GM12892 (cell line): ENCODE results near the gene BRD8.

Experiments
- DNase-seq: peaks from one replicate; pipeline ENCODE4 v3.0.0; 2011; ENCODE audit not compliant: insufficient read length
- FAIRE-seq: peaks from 2 replicates; lab custom pipeline; 2011; peaks lifted over from hg19 to GRCh38; lab: Jason Lieb, UNC
- POLR2A ChIP-seq: IDR thresholded peaks from 2 replicates; pipeline ENCODE4 v1.6.1; 2011; ENCODE audit warnings: low read depth, low read length, control low read depth
- POLR2AphosphoS5 ChIP-seq: IDR thresholded peaks from 2 replicates; pipeline ENCODE4 v1.6.1; 2011; ENCODE audit warnings: low read depth, low read length, control low read depth
- TAF1 ChIP-seq: IDR thresholded peaks from 2 replicates; pipeline ENCODE4 v1.6.1; 2011; ENCODE audit warnings: low read depth, mild to moderate bottlenecking, control low read depth, low read length, borderline replicate concordance

The BRD8 gene

DNA sequence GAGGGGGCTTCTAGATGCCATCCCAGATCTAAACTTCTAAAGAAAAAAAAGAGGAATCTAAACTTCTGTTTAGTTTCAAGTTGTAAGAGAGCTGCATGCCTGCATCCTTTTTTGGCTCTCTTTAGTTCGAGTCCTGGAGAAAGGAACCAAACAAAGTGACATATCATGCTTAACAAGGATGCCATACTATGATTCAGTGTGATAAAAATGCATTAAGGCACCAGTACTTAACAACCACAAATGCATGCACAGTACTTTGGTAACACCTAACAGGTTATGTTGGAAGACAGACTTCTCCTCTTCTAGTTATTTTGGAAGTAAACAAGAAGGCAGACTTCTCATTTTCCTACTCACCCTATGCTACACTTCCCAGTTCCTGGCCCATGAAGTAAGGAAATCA is 66.5 kb downstream of the BRD8 start:
- no peak for DNase-seq
- TF ChIP-seq POLR2A = no peak
- TF ChIP-seq TAF1 = no peak
- no peak for TF ChIP-seq POLR2AphosphoS5
- FAIRE-seq = no peak

DNA sequence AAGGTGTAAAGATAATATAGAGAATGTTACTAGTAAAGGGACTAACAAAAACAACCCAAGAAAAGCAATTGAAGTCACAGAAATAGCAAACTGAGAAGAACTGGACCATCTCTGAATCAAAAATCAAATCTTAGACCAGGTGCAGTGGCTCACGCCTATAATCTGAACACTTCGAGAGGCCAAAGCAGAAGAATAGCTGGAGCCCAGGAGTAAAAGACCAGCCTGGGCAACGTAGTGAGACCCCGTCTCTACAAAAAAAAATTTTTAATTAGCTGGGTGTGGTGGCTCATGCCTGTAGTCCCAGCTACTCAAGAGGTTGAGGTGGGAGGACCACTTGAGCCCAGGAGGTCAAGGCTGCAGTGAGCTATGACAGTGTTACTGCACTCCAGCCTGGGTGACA is 67.2 kb downstream of the BRD8 start:
- no peak for FAIRE-seq
- DNase-seq = no peak
- TF ChIP-seq TAF1 (no peak), POLR2A (no peak), POLR2AphosphoS5 (no peak)

DNA sequence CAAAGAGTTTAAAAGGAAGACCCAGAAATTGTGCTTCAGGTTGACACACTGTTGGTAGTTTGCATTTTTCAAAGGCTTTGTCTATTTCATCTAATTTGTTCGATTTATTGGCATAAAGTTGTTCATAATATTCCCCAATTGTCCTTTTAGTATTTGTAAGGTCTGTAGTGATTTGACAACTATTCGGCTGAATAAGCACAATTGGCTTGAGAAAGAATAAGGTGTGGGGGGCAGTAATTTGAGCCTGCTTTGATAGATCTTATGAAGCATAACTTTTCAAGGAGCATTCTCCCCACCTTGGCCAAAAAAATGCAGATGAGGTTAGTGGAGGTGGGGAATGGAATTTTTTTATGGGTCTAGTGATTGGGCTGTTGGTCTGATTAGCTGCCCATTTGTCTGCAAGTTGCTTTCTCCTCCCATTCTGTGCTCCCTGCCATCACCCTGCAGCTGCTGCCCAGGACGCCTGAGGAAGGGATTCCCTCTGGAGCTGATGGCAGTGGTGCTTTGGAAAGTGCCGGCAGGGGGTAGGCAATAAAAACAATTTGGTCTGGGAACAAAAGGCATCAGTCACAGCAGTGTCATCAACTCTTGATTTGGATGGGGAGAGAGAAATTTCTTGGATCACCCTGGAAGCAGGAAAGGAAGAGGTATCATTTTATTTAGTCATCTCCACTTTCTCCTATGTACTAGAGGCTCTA is 68.0 kb downstream of the BRD8 start:
- FAIRE-seq (no peak), DNase-seq (no peak)
- no peak for TF ChIP-seq POLR2A
- no peak for TF ChIP-seq TAF1
- no peak for TF ChIP-seq POLR2AphosphoS5

DNA sequence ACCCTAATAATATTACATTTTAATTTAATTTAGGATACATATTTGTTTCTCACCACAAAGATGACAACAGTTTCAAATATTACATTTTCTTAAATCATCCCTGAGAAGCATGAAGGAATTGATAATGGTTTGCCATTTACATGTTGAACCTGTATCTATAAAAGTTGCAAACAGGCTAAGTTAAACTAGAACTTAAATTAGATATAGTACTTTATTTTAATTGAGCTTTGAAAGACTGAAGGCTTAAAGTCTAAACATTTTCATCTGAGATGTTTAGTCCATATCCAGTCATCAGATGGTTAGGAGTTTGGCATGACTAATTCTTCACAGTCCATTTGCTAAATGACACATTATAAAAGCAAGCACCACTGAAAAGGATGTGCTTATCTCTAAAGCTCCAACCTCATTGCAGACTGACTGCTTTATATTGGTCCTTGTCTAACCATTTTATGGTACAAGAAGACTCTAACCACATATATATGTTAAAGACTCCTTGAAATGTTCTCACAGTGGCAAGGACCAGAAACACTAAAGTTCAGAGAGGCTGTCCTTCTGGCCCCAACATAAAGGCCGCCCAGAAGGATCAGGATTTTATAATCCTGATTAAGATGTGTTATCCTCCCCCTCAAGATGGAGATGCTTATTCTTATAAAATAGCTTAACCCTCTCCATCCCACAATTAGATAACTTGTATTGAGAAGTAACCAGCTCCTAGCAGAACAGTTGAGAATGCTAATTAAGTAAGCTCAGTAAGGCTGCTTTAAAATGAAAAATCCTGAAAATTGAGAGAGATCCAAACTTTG is 68.8 kb downstream of the BRD8 start:
- no peak for FAIRE-seq
- TF ChIP-seq TAF1 (no peak), POLR2A (no peak), POLR2AphosphoS5 (no peak)
- no peak for DNase-seq

DNA sequence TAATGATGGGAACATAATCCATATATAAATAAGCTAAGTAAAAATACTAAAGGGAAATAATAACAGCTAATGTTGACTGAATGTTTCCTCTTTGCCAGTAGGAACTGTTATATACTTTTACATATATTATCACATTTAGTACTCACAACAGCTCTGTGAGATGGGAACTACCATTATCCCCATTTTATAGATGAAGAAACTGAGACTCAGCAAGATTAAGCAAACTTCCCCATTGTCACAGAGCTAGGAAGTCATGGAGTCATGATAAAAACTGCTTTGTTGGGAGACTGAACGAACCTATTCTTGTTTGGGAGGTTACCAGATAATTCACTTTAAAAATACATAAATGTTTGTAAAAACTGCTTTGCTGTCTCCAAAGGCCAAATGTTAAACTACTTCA is 71.2 kb downstream of the BRD8 start:
- DNase-seq = no peak
- no peak for FAIRE-seq
- TF ChIP-seq TAF1 = no peak
- TF ChIP-seq POLR2A = no peak
- no peak for TF ChIP-seq POLR2AphosphoS5

DNA sequence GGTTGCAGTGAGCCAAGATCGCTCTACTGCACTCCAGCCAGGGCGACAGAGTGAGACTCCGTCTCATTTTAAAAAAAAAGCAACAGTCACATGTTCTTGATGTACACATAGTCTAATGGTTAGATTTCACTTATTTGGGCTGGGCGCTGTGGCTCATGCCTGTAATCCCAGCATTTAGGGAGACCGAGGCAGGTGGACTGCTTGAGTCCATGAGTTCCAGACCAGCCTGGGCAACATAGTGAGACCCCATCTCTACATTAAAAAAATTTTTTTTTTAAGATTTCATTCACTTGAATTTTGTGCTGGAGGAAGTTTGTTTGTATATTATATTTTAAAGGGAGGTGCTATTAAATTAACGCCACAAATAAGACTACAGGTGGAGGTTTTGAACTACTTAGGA is 72.7 kb downstream of the BRD8 start:
- TF ChIP-seq TAF1 (no peak), POLR2A (no peak), POLR2AphosphoS5 (no peak)
- DNase-seq (no peak), FAIRE-seq (no peak)

DNA sequence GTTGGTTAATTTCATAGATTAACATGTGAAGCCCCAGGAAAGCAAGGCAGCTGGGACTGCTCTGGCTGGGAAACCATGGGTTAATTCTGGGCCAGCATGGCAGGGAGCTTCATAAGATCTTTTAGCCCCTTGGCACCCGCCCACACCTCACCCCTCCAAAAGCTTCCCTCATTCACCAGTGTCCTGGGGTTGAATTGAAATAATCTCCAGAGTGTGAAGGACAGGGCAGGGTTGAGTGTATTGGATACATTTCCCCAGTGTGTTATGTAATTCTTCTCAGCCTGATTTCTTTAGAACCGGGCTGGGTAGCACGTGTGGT is 75.2 kb downstream of the BRD8 start:
- FAIRE-seq (no peak), DNase-seq (no peak)
- TF ChIP-seq POLR2A (no peak), POLR2AphosphoS5 (no peak), TAF1 (no peak)

DNA sequence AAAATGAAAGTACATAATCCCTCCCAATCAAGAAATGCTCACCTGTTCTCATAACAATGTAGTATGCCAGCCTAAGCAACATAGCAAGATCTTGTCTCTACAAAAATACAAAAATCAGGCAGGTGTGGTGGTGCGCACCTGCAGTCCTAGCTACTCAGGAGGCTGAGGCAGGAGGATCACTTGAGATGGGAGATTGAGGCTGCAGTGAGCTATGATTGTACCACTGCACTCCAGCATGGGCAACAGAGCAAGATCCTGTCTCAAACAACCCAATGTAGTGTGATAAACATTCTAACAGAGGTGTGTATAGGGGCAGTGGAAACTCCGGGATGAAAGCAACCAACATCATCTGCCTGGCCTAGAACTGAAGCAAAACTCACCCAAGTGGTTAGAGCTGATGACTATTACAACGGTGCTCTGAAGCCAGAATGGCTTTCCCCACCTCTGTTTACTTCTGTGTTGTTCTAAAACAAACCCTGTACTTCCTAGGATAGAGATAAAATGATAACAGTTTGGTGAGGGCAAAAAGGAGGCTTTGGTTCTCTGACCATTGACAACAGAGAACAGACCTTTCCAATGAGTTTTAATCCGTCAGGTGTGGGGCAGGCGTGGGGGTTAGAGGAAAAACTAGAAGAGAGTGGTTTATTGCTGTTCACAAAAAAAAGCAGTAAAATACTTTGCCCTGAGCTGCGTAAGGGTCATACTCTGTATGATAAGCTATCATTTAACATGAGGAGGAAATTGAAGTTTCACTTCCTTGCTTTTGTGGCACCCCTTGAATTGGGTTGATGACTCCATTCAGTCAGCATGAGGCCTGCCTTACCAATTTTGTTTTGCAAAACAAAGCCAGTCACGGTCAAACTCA is 75.7 kb downstream of the BRD8 start:
- no peak for FAIRE-seq
- no peak for TF ChIP-seq POLR2AphosphoS5
- no peak for TF ChIP-seq POLR2A
- no peak for DNase-seq

DNA sequence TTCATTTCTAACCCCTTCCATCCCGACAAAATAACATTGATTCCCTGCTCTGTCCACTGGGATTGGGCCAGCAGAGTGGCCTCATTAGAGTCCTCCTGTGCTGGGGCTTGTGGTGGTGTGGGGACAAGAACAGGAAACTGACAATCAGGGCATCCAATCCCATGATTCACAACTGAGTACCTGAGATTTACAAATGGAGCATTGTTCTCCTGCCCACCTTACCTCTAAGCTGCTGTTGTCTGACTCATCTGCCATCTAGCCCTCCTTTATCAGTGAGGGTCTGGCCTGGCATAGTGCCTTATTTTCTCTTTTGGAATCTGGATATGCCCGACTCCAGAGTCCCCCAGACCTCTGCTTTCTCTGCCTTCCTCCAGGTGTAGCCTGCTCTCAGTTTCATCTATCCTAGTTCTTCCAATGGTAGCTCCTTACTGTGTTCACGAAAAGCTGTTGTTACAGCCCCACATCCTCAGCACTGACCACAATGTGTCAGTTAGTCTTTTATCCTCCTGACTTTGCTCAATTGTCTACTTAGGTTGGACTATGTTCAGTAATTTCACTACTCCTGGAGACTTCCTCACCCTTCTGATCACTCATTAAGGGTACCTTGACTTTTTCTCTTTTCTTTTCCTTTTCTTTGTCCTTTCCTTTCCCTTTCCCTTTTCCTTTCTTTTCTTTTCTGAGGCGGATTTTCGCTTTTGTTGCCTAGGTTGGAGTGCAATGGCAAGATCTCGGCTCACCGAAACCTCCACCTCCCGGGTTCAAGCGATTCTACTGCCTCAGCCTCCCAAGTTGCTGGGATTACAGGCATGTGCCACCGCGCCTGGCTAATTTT is 81.2 kb downstream of the BRD8 start:
- TF ChIP-seq POLR2AphosphoS5 = no peak
- no peak for TF ChIP-seq TAF1
- TF ChIP-seq POLR2A = no peak
- no peak for DNase-seq
- FAIRE-seq = no peak

DNA sequence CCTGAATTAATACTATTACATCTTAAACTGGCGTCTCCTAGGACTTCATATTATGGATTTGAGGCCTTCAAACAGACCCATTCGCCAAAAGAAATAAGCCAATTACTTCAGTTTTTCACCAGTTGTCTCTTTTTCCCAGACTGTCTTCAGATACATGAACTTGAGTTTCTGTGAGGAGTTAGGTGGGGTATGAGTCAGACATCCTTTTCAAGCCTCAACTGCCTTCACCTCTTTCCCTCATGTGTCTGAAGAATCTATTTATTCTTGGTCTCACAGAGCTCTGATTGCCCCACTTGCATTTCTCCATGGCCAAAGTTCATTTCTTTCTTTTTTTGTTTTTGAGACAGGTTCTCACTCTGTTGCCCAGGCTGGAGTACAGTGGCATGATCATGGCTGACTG is 82.1 kb downstream of the BRD8 start:
- TF ChIP-seq TAF1 (no peak), POLR2AphosphoS5 (no peak), POLR2A (no peak)
- DNase-seq (no peak), FAIRE-seq (no peak)
